Fibroblast of skin of abdomen (primary cell): ENCODE measurements around the gene CMBL.
"Not testable (repeated sequence)": the region's sequence is repeated elsewhere in the genome, so short reads cannot be mapped to it uniquely, and the experiment has no call there.

Source experiments
- DNase-seq: peaks from one replicate; pipeline ENCODE4 v3.0.0-alpha.2; 2013

CMBL gene

DNA sequence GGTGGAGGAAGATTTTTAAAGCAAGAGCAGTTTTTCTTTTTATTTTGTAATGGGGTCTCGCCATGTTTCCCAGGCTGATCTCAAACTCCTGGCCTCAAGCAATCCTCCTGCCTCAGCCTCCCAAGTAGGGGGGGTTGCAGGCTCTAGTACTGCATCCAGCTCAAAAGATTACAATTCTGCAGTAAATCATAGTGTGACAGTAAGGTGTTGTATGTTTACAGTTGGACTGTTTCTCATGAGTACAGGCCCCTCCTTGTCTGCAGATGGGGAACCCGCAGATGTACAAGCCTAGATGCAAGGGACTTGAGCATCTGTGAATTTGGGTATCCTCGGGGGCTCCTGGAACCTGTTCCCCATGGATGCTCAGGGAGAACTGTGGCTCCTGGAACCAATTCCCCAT, 54.3 kb downstream of the CMBL start:
- DNase-seq = no peak

- no peak for DNase-seq
Measured at GRCh38 chr5:10251405-10251804, 56.3 kb downstream of the CMBL start.

GRCh38 chr5:10250806-10251276, 56.9 kb downstream of the CMBL start:
- no peak for DNase-seq

DNA sequence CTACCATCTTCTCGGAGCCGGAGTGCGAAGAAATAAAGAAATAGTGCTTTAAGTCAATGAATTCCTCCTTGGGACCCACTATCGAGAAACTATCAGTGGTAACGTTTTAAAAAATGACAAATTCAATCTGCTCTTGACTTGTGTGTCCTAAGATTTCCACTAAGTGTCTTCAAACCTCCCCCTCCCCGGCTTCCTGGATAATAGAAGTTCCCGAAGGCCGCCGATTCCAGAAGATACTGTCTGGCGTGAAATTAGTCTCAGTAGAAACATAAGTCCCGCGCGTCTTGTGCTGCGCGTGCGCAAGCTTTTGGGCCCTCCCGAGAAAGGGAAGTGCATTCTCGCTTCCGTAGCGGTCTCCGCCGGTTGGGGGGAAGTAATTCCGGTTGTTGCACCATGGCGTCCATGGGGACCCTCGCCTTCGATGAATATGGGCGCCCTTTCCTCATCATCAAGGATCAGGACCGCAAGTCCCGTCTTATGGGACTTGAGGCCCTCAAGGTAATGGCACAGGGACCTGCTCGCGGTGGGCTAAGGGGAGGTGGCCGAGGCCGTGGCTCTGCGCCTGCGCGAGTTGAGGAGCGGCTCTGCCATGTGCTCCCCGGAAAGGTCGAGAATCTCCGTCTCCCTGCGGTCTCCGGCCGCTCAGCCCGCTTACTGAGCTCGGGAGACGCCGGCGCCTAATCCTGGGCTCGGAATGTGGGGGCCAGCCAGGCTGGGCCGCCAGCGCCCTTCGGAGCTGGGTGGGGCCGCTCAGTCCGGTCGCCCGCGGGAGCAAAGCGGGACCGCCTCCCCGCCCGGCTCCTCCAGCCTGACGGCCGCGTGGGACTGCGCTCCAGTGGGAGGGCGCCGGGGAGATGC, 57.5 kb downstream of the CMBL start, which contains the start of gene CCT5:
Gene CCT5 (plus strand): TSS at position 333 of the 858 bp plus-strand sequence. CDS start 61 bp downstream, at position 394.
- peak; percentile 99 for DNase-seq

DNA sequence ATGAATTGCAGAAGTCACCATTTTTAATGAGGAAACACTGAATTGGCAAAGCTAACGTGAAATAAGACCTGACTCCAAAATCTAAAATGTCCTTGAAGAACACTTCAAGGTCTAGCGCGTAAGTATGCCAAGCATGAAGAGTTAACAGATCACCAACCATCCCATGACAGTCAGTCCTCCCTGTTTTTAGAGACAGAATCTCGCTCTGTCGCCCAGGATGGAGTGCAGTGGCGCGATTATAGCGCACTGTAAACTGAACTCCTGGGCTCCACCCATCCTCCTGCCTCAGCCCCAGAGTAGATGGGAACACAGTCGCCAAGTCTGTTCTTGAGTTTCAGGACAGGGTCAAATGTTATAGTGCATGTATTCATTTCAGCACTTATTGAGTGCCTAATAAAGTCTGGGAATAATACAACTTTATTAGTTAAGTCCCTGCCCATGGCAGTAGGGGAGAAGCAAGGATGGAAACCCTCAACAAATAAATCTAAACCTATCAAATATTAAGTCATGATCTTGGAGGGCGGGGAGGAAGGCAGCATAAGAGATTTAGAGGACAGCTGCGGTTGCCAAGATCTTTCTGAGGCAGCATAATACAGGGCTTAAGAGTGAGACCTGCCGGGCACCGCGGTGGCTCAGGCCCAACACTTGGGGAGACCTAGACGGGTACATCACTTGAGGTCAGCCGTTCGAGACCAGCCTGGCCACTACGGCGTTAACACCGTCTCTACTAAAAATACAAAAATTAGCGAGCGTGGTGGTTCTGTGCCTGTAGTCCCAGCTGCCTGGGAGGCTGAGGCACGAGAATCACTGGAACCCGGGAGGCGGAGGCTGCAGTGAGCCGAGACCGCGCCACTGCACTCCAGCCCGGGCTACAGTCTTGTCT, 59.1 kb downstream of the CMBL start:
- no peak for DNase-seq

DNA sequence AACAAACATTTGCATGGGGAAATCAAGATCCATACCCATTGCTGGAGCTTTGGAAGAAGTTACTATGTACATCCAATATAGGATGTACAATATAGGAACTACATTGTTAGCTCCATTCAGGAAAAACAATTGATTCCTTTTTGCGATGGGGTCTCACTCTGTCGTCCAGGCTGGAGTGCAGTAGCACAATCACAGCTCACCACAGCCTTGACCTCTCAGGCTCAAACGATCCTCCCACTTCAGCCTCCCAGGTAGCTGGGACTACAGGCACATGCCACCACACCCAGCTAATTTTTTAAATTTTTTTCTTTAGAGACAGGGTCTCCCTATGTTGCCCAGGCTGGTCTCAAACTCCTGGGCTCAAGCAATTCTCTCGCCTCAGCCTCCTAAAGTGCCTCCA, 60.5 kb downstream of the CMBL start:
- not testable (repeated sequence) for DNase-seq

DNA sequence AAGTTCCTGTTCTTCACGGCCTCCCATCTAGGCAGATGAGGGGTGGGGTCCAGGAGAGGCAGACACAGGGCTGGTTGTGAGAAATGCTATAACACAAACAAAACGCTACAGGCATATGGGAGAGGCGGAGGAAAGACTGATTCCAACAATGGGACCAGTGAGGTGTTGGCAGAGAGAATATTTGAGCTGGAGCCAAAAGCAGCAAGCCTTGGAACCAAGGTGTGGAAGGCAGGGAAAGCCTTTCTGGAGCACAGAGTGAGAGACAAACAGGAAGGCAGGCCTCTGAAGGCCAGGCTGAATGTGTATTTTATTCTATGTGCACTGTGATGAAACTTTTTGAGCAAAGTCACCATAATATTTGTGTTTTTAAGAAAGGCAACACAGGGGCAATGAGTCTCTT, 60.9 kb downstream of the CMBL start:
- DNase-seq = no peak

DNA sequence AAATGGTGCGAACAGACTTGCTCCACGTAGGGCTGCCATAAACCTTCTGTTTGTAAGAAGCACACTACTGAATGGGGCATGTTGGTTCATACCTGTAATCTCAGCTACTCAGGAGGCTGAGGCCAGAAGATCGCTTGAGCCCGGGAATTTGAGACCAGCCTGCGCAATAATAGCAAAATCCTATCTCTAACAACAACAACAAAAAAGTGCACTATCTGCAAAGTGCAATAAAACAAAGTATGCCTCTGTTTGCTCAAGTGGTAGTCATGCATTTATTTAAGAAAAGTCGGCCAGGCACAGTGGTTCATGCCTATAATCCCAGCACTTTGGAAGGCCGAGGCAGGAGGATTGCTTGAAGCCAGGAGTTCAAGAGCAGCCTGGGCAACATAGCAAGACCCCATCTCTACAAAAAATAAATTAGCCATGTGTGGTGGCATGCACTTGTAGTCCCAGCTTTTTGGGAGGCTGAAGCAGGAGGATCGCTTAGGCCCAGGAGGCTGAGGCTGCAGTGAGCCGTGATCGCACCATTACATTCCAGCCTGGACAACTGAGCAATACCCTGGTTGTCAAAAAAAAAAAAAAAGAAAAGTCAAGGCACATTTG, 63.3 kb downstream of the CMBL start:
- no peak for DNase-seq

DNA sequence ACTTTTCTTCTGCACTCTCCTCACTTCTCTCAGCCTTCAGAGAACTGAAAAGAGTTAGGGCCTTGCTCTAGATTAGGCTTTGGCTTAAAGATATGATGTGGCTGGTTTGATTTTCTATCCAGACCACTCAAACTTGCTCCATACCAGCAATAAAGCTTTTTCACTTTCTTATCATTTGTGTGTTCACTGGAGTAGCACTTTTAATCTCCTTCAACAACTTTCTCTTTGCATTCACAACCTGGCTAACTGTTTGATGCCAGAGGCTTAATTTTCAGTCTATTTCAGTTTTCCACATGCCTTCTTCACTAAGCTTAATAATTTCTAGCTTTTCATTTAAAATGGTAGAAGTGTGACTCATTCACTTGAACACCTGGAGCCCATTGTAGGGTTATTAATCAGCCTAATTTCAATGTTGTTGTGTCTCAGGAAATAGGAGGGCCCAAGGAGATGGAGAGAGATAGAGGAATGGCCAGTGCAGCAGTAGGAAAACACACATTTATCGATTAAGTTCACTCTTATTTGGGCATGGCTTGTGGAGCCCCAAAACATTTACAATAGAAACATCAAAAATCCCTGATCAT, 64.0 kb downstream of the CMBL start:
- no peak for DNase-seq

- no peak for DNase-seq
Measured at GRCh38 chr5:10235350-10235749, 72.4 kb downstream of the CMBL start.

- peak; percentile 95 for DNase-seq
Measured at GRCh38 chr5:10233505-10233904, 74.2 kb downstream of the CMBL start.

- DNase-seq = no peak
Measured at GRCh38 chr5:10233011-10233410, 74.7 kb downstream of the CMBL start.

DNA sequence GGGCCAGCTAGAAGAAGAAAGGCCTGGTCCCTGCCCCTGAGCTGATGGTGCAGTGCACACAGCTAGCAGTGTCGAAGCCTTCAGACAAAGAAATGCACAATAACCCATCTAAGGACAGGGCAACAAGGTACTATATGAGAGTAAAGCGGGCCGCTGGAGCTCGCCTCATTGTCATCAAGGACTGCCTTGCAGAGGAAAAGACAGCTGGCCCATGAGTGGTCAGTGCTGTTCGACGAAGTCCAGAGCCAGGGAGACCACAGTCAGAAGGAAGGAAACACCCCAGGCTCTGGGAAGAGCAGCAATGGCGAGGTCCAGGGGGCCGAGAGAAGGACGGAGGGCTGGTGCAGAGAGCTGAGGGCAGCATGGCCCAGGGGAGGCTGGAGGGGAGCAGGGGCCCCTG, 75.3 kb downstream of the CMBL start:
- no peak for DNase-seq

- DNase-seq = peak; percentile 78
Measured at GRCh38 chr5:10229306-10230048, 78.2 kb downstream of the CMBL start.

DNA sequence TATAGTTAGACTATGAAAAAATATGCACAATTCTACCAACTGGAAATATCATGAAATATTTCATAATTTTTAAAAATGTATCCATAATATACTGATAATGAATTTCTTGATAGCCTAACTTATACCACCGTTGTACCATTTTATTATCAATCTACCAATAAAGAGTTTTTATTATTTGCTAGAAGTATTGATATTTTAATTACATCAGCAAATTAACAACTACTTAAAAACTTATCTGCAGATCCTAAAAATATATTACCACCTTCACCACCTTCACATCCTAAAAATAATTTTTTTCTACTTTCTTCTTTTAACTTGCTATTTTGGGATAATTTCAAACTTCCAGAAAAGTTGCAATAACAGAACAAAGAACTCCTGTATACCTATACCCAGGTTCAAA, 79.4 kb downstream of the CMBL start:
- DNase-seq = no peak
